Activated T-cell treated with anti-CD3 and anti-CD28 coated beads, Interleukin-2, amount 50 U/mL, for 24 hours (primary cell): Measurements from ENCODE around the gene C9orf72.

Experiments used
- DNase-seq: peaks from one replicate; pipeline ENCODE4 v3.0.0-alpha.2; 2020
- H3K27ac Mint-ChIP-seq: 2 replicates; pipeline ENCODE4 v1.8.0; 2020; ENCODE audit warnings: mild to moderate bottlenecking, mixed read lengths
- H3K27me3 Mint-ChIP-seq: 2 replicates; pipeline ENCODE4 v1.8.0; 2020; ENCODE audit warnings: mixed read lengths
- H3K36me3 Mint-ChIP-seq: 2 replicates; pipeline ENCODE4 v1.8.0; 2020; ENCODE audit warnings: low read depth, mixed read lengths
- H3K4me1 Mint-ChIP-seq: 2 replicates; pipeline ENCODE4 v1.8.0; 2020; ENCODE audit warnings: low read depth, mixed read lengths
- H3K4me3 Mint-ChIP-seq: 2 replicates; pipeline ENCODE4 v1.8.0; 2020; ENCODE audit warnings: mild to moderate bottlenecking, moderate library complexity, mixed read lengths
- H3K9me3 Mint-ChIP-seq: 2 replicates; pipeline ENCODE4 v1.8.0; 2020; ENCODE audit warnings: mixed read lengths

C9orf72 gene

GRCh38 chr9:27538647-27539046 is 34.6 kb downstream of the C9orf72 start:
- Mint-ChIP-seq H3K27ac (no peak overlapping the region), H3K36me3 (peaks cover 14% of the 10 kb centered on the region)

GRCh38 chr9:27537756-27538155 is 35.5 kb downstream of the C9orf72 start:
- no peak overlapping the region for H3K27ac Mint-ChIP-seq
- no peaks in the 10 kb centered on the region for H3K27me3 Mint-ChIP-seq
- H3K9me3 Mint-ChIP-seq, result no peaks in the 10 kb centered on the region
- H3K4me3 Mint-ChIP-seq, result no peak overlapping the region
- no peaks in the 10 kb centered on the region for H3K4me1 Mint-ChIP-seq
- no peak for DNase-seq
- H3K36me3 Mint-ChIP-seq, result peaks cover 8% of the 10 kb centered on the region

More at GRCh38 chr9:27538647-27539046, 34.6 kb downstream of the C9orf72 start:
- Mint-ChIP-seq H3K4me1 (no peaks in the 10 kb centered on the region), H3K4me3 (no peak overlapping the region), H3K9me3 (no peaks in the 10 kb centered on the region), H3K27me3 (no peaks in the 10 kb centered on the region)
- no peak for DNase-seq

- H3K27me3 Mint-ChIP-seq, result no peaks in the 10 kb centered on the region
Observed at GRCh38 chr9:27537027-27537435, 36.2 kb downstream of the C9orf72 start.

DNA sequence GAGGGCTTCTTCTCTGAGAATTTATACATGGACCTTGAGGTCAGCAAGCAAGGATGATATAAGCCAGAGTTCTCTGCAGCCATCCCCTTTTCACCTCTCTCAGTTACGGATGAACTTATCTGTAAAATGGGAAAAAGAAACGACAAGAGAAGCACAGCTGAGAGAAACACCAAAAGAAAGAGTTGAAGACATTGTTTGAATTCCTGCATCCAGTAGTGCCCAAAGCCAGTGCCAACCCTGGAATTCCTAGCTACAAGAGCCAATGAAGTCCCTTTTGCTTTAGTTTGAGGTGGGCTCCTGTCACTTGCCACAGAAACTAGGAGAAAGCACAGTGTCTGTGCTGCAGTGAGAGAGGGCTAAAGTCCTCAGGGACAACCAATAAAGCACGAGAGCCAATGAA is 37.1 kb downstream of the C9orf72 start:
- H3K27ac Mint-ChIP-seq, result no peak overlapping the region
- no peaks in the 10 kb centered on the region for H3K4me1 Mint-ChIP-seq
- H3K9me3 Mint-ChIP-seq, result no peaks in the 10 kb centered on the region
- no peak overlapping the region for H3K4me3 Mint-ChIP-seq
- H3K27me3 Mint-ChIP-seq, result no peaks in the 10 kb centered on the region
- H3K36me3 Mint-ChIP-seq, result peaks cover 2% of the 10 kb centered on the region
- DNase-seq, result no peak

More at GRCh38 chr9:27537027-27537435, 36.2 kb downstream of the C9orf72 start:
- H3K27ac Mint-ChIP-seq, result no peak overlapping the region
- H3K9me3 Mint-ChIP-seq, result no peaks in the 10 kb centered on the region
- DNase-seq, result no peak
- no peaks in the 10 kb centered on the region for H3K4me1 Mint-ChIP-seq
- no peak overlapping the region for H3K4me3 Mint-ChIP-seq
- peaks cover 2% of the 10 kb centered on the region for H3K36me3 Mint-ChIP-seq

DNA sequence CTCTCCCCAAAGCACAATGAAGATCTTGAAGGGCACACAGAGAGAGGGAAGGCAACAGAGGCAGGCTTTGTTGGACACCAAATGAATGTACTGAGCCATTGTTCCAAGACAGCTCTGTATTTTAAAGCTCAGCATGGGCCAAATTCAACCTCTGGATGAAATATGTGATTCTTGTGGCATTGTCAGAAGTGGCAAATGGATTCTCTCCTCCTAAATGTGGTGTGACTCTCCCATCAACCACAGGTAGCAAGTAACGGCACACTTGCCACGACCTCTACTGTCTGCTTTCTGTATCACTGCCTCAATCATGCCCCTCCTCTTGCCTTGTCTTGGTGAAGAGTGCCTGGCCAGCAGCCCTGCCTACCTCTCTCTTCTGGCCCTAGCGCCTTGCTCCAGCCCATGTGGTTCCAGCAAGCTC is 37.6 kb downstream of the C9orf72 start:
- Mint-ChIP-seq H3K27me3 (no peaks in the 10 kb centered on the region), H3K9me3 (no peaks in the 10 kb centered on the region), H3K36me3 (no peaks in the 10 kb centered on the region), H3K4me1 (no peaks in the 10 kb centered on the region), H3K4me3 (no peak overlapping the region), H3K27ac (no peak overlapping the region)
- DNase-seq, result no peak

- peaks cover 2% of the 10 kb centered on the region for H3K4me1 Mint-ChIP-seq
- H3K4me3 Mint-ChIP-seq, result no peak overlapping the region
- H3K27me3 Mint-ChIP-seq, result no peaks in the 10 kb centered on the region
- no peak overlapping the region for H3K27ac Mint-ChIP-seq
- no peaks in the 10 kb centered on the region for H3K9me3 Mint-ChIP-seq
- no peak for DNase-seq
- no peaks in the 10 kb centered on the region for H3K36me3 Mint-ChIP-seq
Observed at GRCh38 chr9:27534658-27535209, 38.5 kb downstream of the C9orf72 start.

GRCh38 chr9:27534131-27534530 is 39.1 kb downstream of the C9orf72 start:
- DNase-seq, result no peak

DNA sequence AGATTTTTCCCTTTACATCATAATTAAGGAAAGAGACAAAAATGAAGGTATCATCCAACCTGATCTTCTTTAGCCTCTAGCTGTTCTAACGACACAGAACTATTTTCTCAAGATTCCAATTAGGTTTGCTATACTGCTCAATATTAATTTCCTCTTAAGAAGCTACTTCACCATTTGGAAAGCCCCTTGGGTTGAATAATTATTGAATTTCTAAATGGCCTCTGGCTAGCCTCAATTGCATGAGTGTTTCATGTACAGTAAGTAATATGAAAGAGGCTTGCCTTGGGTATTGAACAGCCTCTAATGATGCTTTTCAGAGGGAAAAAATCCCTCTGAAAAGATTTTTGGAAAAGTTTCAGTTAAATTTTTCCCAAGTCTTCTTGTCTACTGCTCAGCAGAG is 40.0 kb downstream of the C9orf72 start:
- H3K9me3 Mint-ChIP-seq, result no peaks in the 10 kb centered on the region
- H3K27ac Mint-ChIP-seq, result no peak overlapping the region
- DNase-seq, result no peak
- H3K4me3 Mint-ChIP-seq, result no peak overlapping the region
- H3K27me3 Mint-ChIP-seq, result peaks cover under 1% of the 10 kb centered on the region
- no peaks in the 10 kb centered on the region for H3K36me3 Mint-ChIP-seq
- H3K4me1 Mint-ChIP-seq, result peaks cover 9% of the 10 kb centered on the region

More at GRCh38 chr9:27534131-27534530, 39.1 kb downstream of the C9orf72 start:
- Mint-ChIP-seq H3K27me3 (no peaks in the 10 kb centered on the region), H3K9me3 (no peaks in the 10 kb centered on the region), H3K27ac (no peak overlapping the region), H3K36me3 (no peaks in the 10 kb centered on the region), H3K4me1 (peaks cover 3% of the 10 kb centered on the region), H3K4me3 (no peak overlapping the region)

DNA sequence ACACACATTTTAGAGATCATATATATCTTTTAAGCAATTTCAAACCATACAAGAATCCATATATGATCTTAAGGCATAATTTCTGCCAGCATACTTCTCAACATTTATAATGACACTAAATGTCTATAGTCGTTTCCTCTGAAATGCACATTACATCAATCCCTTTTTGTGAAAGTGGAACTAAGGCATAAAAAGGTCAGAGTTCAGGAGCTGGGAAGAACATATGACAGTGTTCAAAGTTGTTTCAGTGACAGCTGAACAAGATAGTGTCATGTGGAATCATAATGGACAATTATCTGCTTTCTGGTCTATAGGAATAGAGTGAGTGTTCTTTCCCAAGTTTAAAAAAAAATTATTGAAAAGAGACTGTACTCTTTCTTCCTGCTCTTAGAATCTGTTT is 41.2 kb downstream of the C9orf72 start:
- no peak overlapping the region for H3K27ac Mint-ChIP-seq
- H3K4me1 Mint-ChIP-seq, result peaks cover 16% of the 10 kb centered on the region
- H3K27me3 Mint-ChIP-seq, result peaks cover 13% of the 10 kb centered on the region
- no peak overlapping the region for H3K4me3 Mint-ChIP-seq
- H3K9me3 Mint-ChIP-seq, result no peaks in the 10 kb centered on the region
- H3K36me3 Mint-ChIP-seq, result no peaks in the 10 kb centered on the region
- DNase-seq, result no peak

DNA sequence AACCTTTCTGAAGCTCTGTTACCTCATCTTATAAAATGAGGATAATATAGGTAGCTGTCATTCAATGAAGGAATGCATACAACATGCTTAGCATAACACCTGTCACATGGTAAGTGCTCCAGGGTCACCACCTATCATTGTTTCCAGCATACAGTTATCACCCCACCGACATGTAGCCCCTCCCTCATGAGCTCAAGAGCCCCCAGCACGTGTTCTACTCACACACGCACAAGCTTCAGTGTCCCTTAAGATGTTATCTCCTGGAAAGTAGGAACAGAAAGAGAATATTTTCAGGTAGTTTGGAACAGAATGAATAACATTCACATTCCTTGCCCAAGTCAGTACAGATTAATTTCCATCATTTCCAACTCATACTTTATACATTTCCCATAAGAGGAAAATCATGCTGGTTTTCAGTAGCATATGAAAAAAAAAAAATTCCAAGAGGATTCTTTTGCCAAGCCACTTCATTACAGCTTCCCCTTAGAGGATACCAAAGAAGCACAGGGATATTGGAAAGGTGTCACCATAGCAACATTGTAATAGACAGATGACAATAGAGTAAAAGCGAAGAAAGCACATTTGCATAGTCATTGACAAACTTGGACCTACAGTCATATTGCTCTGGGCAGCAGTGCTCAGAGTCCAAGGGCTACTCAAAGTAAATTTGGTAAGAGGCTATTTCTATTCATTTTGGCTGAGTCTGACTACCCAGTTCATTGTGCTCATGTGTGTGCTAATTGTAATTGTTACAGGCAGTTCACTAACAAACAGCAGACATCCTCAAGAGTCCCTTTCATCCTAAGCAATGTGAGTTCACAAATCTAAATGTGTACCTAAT is 42.1 kb downstream of the C9orf72 start:
- no peak overlapping the region for H3K4me3 Mint-ChIP-seq

GRCh38 chr9:27529316-27530278 is 43.7 kb downstream of the C9orf72 start, which contains the start of gene MOB3B:
MOB3B (minus strand) TSS chr9:27529814; CDS start chr9:27455550, 74,264 bp downstream.
- DNase-seq, result peak; percentile 88
- H3K27ac Mint-ChIP-seq, result peak within 1 kb of the TSS; percentile 72
- no peaks in the 10 kb centered on the region for H3K36me3 Mint-ChIP-seq
- H3K27me3 Mint-ChIP-seq, result peaks cover 20% of the 10 kb centered on the region
- peaks cover 16% of the 10 kb centered on the region for H3K4me1 Mint-ChIP-seq
- peak within 1 kb of the TSS; percentile 85 for H3K4me3 Mint-ChIP-seq
- H3K9me3 Mint-ChIP-seq, result no peaks in the 10 kb centered on the region

More for the DNA sequence above, 42.1 kb downstream of the C9orf72 start:
- Mint-ChIP-seq H3K27ac (no peak overlapping the region), H3K9me3 (no peaks in the 10 kb centered on the region), H3K4me1 (peaks cover 16% of the 10 kb centered on the region), H3K27me3 (peaks cover 20% of the 10 kb centered on the region), H3K36me3 (no peaks in the 10 kb centered on the region)
- no peak for DNase-seq

DNA sequence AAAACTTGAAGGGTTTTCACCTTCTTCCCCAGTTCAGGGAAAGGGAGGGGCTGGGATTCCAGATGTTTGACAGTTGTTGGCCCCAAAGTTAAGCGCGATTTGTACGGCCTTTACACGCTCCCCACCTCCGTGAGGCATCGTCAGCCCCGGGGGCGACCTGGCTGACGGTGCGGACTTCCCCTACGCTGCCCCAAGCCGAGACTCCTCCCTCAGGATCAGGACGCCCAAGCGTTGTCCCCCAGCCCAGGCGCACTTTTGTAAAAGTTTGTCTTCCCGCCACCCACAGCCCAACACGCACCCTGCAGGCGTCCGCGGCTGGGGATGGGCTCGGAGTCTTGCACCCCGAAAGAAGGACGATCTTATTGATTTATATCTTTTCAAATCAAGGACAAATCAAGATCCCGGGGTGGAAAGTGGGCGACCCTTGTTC is 44.4 kb downstream of the C9orf72 start:
- Mint-ChIP-seq H3K27ac (peak overlapping the region; percentile 72), H3K9me3 (no peaks in the 10 kb centered on the region)

GRCh38 chr9:27528076-27528885 is 45.0 kb downstream of the C9orf72 start:
- DNase-seq, result peak; percentile 67
- peak overlapping the region; percentile 72 for H3K27ac Mint-ChIP-seq
- peaks cover 21% of the 10 kb centered on the region for H3K4me1 Mint-ChIP-seq
- peak overlapping the region; percentile 85 for H3K4me3 Mint-ChIP-seq
- H3K36me3 Mint-ChIP-seq, result no peaks in the 10 kb centered on the region
- H3K9me3 Mint-ChIP-seq, result no peaks in the 10 kb centered on the region
- peaks cover 20% of the 10 kb centered on the region for H3K27me3 Mint-ChIP-seq

More for the DNA sequence above, 44.4 kb downstream of the C9orf72 start:
- Mint-ChIP-seq H3K27me3 (peaks cover 20% of the 10 kb centered on the region), H3K4me1 (peaks cover 21% of the 10 kb centered on the region), H3K4me3 (peak overlapping the region; percentile 85), H3K36me3 (no peaks in the 10 kb centered on the region)
- DNase-seq, result peak; percentile 67
